Stimulated activated naive CD8-positive, alpha-beta T cell treated with anti-CD3 and anti-CD28 coated beads, Interleukin-15, Interleukin-2, amounts not matched to agents 100 ng/mL and 50 ng/mL, for 24 hours (primary cell): Measurements from ENCODE around the gene FRMD5.

Source experiments
- H3K27ac Mint-ChIP-seq: one replicate; pipeline ENCODE4 v1.8.0; 2021; ENCODE audit warnings: mild to moderate bottlenecking, mixed read lengths
- H3K27me3 Mint-ChIP-seq: one replicate; pipeline ENCODE4 v1.8.0; 2021; ENCODE audit warnings: mixed read lengths
- H3K36me3 Mint-ChIP-seq: one replicate; pipeline ENCODE4 v1.8.0; 2021; ENCODE audit warnings: low read depth, mixed read lengths
- H3K4me1 Mint-ChIP-seq: one replicate; pipeline ENCODE4 v1.8.0; 2021; ENCODE audit warnings: low read depth, mixed read lengths
- H3K4me3 Mint-ChIP-seq: one replicate; pipeline ENCODE4 v1.8.0; 2021; ENCODE audit warnings: mild to moderate bottlenecking, mixed read lengths
- H3K9me3 Mint-ChIP-seq: one replicate; pipeline ENCODE4 v1.8.0; 2021; ENCODE audit warnings: mixed read lengths

FRMD5 gene

DNA sequence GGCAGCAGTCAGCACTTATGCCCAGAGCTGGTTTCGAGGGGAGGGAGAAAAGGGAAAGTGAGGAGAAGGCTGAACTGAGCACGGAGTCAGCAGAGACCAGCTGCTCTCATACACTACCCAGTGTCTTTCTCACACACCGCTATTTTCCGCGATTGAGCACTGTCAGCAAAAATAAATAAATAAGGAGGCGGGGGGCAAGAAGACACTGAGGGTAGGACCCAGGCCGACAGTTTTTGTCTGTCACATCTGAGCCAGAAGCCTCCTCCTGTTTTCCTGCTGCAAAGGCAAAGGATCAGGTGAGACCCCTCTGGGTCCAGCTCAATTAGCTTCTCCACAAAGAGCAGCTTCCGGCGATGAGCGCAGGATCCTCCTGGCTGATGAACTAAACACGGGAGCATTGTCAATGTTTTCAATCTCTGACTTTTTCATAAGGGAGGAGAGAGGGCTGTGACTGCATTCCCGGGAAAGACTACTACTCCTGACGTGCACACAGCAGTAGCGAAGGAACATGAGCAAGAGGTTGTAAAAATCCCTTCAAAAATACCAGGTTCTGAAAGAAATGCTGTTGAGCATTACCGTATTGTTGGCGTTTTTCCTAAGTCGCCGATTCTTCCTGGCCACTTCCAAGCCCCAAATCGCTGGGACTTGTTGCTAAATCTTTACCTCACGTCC, 1.3 kb downstream of the FRMD5 start:
- Mint-ChIP-seq H3K36me3 (no peaks in the 10 kb centered on the region), H3K9me3 (no peaks in the 10 kb centered on the region), H3K27ac (no peak overlapping the region), H3K27me3 (peaks cover 62% of the 10 kb centered on the region), H3K4me1 (peaks cover 18% of the 10 kb centered on the region), H3K4me3 (peak overlapping the region; percentile 79)

DNA sequence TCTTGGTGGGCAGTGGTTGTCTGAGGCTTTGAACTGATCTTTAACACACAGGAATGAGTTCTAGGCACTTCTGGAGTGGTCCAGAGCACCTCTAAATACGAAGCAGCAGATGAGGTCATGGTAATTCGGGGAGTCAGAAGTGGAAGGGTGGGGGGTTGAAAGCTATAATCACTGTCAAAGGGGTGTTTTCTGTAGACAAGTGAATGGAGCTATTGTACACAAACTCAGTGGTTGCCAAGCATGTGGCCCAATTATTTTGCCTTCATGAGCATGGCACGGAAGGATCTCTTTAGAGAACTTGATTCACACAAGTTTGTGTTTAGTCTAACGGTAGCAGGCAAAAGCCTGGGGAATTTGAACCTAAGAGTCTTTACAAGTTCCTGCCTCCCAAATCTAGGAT, 6.3 kb downstream of the FRMD5 start:
- peaks cover 29% of the 10 kb centered on the region for H3K27me3 Mint-ChIP-seq
- H3K9me3 Mint-ChIP-seq = no peaks in the 10 kb centered on the region
- no peak overlapping the region for H3K27ac Mint-ChIP-seq
- no peak overlapping the region for H3K4me3 Mint-ChIP-seq
- H3K36me3 Mint-ChIP-seq = no peaks in the 10 kb centered on the region
- peaks cover 4% of the 10 kb centered on the region for H3K4me1 Mint-ChIP-seq

DNA sequence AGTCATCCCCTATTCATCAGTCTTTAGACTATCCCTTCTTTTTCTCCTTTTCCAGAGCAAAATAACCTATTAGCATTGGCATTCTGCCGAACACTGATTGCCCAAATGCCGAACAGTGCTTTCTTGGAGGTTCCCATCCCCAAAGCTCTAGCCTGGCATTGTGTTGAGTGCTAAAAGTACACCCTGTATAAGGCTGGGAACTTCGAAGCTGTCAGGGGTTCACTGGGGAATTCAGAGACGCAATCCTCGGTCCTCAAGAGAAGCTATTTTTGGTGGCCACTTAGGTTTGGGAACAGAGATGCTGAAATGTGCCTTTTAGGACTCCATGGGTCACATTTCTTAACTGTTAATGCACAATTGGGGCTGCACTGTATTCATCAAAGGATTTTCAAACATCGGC, 8.4 kb downstream of the FRMD5 start:
- peaks cover 11% of the 10 kb centered on the region for H3K27me3 Mint-ChIP-seq

DNA sequence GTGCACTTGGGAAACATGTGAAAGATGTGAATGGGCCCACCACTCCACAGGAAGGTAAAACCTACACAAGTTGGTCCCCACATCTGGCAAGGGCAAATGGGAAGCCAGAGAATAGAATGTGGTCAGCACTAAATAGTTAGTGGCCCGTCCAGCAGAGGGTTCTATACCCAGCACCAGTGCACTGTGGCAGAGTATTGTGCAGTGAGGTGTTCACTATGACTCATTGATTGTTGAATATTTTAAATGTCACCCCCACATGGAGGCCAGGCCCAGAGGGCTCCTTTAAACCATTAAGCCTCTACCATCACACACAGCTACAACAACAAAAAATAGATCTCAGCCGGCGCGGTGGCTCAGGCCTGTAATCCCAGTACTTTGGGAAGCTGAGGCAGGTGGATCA, 11.7 kb downstream of the FRMD5 start:
- no peaks in the 10 kb centered on the region for H3K9me3 Mint-ChIP-seq
- peaks cover 8% of the 10 kb centered on the region for H3K27me3 Mint-ChIP-seq
- H3K27ac Mint-ChIP-seq = no peak overlapping the region
- no peak overlapping the region for H3K4me3 Mint-ChIP-seq
- H3K36me3 Mint-ChIP-seq = no peaks in the 10 kb centered on the region
- no peaks in the 10 kb centered on the region for H3K4me1 Mint-ChIP-seq

More for the DNA sequence above, 8.4 kb downstream of the FRMD5 start:
- H3K9me3 Mint-ChIP-seq = no peaks in the 10 kb centered on the region
- no peak overlapping the region for H3K27ac Mint-ChIP-seq
- H3K4me3 Mint-ChIP-seq = no peak overlapping the region
- no peaks in the 10 kb centered on the region for H3K36me3 Mint-ChIP-seq
- no peaks in the 10 kb centered on the region for H3K4me1 Mint-ChIP-seq

DNA sequence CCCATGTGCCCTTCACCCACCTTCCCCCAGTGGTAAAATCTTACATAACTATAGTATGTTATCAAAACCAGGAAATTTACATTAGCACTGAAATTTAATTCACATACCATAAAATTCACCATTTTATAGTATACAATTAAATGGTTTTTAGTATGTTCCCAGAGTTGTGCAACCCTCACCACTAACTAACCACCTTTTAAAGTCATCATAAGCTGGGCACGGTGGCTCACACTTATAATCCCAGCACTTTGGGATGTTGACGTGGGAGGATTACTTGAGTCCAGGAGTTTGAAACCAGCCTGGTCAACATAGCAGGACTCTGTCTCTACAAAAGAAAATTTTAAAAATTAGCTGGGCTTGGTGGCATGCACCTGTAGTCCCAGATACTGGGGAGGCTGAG, 13.7 kb downstream of the FRMD5 start:
- Mint-ChIP-seq H3K27me3 (peaks cover 18% of the 10 kb centered on the region), H3K4me1 (no peaks in the 10 kb centered on the region), H3K36me3 (no peaks in the 10 kb centered on the region), H3K9me3 (no peaks in the 10 kb centered on the region), H3K4me3 (no peak overlapping the region), H3K27ac (no peak overlapping the region)

DNA sequence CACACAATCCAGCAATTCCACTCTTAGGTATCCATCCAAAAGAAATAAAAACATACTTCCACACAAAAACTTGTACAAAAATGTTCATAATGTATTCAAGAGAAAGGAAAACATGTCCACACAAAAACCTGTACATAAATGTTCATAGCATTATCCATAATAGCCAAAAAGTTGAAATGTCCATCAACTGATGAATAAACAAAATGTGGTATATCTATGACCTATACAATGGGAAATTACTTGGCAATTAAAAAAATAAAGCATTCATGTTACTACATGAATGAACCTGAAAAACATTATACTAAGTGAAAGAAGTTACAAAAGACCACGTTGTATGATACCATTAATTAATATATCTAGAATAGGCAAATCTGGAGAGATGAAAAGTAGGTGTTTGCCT, 17.9 kb downstream of the FRMD5 start:
- H3K9me3 Mint-ChIP-seq = no peaks in the 10 kb centered on the region
- no peak overlapping the region for H3K27ac Mint-ChIP-seq
- peaks cover 43% of the 10 kb centered on the region for H3K27me3 Mint-ChIP-seq
- H3K4me3 Mint-ChIP-seq = no peak overlapping the region
- no peaks in the 10 kb centered on the region for H3K36me3 Mint-ChIP-seq
- no peaks in the 10 kb centered on the region for H3K4me1 Mint-ChIP-seq

DNA sequence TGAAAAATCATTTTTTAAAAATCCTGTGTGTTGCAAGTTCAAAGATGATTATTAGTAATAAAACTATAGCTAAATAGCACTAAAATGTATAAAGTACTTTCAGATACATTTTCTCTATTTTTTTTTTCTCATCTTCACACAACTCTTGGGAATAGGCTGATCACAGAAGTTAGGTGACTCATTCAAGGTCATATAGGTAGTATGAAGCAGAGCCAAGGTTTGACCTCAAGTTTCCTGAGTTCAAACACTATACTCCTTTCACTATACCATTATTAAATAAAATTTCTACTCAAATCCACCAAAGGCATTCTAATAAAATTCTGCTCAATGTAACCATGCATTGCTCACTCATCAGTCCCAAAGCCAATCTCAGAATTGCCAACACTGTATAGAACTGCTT, 21.3 kb downstream of the FRMD5 start:
- no peak overlapping the region for H3K4me3 Mint-ChIP-seq
- peaks cover 41% of the 10 kb centered on the region for H3K27me3 Mint-ChIP-seq
- no peaks in the 10 kb centered on the region for H3K36me3 Mint-ChIP-seq
- no peaks in the 10 kb centered on the region for H3K4me1 Mint-ChIP-seq
- no peak overlapping the region for H3K27ac Mint-ChIP-seq
- no peaks in the 10 kb centered on the region for H3K9me3 Mint-ChIP-seq

DNA sequence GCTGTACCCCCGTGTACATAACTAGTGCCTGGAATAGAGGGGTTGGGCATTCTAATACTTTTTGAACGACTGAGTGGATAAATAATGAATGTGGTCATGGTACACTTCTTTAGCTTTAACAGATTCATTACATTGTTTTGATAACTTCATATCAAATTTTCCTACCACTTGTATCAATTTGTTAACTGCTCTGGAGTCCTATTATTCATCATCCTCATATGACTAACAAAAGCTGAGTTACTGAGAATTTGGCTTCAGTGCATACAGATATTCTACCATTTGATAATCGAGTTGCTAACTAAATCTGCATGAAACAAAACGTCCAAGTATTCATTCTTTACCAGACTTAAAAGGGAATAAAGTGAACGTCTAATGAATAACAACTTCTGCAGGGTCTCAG, 31.7 kb downstream of the FRMD5 start:
- H3K4me3 Mint-ChIP-seq = no peak overlapping the region
- no peaks in the 10 kb centered on the region for H3K9me3 Mint-ChIP-seq
- no peak overlapping the region for H3K27ac Mint-ChIP-seq
- peaks cover 24% of the 10 kb centered on the region for H3K27me3 Mint-ChIP-seq
- H3K4me1 Mint-ChIP-seq = no peaks in the 10 kb centered on the region
- H3K36me3 Mint-ChIP-seq = no peaks in the 10 kb centered on the region

DNA sequence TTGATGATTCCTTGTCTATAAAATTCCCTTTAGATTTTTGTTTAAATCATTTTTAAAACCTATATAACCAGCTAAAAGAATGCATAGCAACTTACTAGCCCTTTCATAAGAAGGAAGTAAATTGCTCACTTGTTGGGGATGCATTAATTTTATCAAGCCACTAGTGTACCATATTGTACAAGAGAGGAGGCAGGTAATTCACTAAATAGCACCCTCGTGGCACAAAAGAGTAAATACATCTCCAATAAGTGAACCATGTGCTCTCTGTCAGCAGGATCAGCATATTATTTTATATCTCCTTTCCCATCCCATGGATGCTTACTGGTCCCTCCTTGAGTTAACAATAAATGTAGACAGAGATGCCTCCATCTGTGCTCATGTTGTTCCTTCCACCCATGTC, 34.3 kb downstream of the FRMD5 start:
- no peaks in the 10 kb centered on the region for H3K36me3 Mint-ChIP-seq
- peaks cover 29% of the 10 kb centered on the region for H3K27me3 Mint-ChIP-seq
- no peaks in the 10 kb centered on the region for H3K9me3 Mint-ChIP-seq
- no peak overlapping the region for H3K4me3 Mint-ChIP-seq
- no peak overlapping the region for H3K27ac Mint-ChIP-seq
- no peaks in the 10 kb centered on the region for H3K4me1 Mint-ChIP-seq

DNA sequence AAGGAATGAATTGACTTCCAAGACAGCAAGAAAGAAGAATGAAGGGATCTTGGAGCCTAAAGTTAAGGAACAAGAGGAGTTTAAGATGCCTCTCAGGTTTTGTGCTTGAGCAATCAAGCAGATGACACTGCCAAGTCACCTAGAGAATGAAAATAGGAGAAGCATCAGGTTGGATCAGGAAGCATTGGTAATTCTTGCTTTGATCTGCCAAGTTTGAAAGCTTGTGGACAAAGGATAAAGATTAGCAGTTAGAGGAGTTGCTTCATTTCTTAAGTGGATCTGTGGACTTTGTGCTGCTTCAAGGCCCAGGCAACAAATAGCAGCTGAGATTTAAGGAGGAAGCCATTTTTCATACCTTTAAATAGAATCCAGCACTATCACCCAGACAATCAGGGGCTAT, 35.6 kb downstream of the FRMD5 start:
- Mint-ChIP-seq H3K27me3 (peaks cover 33% of the 10 kb centered on the region), H3K4me1 (no peaks in the 10 kb centered on the region), H3K36me3 (no peaks in the 10 kb centered on the region), H3K4me3 (no peak overlapping the region), H3K27ac (no peak overlapping the region), H3K9me3 (no peaks in the 10 kb centered on the region)

DNA sequence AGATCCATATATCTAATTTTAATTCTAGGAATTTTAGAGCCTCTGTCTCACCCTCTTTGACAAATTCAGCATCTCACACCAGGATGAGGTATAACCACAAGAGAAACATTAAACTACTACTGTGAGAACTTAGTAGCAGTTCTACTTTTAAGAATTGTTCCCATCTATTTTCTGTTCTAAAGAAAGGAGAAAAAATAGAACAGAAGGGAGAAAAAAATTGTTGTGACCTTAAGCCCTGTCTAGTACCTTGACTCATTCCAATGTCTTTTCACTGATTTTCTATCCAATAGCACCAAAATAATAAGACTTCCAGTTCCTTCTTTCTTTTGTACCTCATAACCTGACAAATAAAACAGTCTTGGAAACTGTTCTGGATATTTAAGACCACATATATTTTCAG, 37.0 kb downstream of the FRMD5 start:
- Mint-ChIP-seq H3K36me3 (no peaks in the 10 kb centered on the region), H3K4me3 (no peak overlapping the region), H3K9me3 (no peaks in the 10 kb centered on the region), H3K27me3 (peaks cover 38% of the 10 kb centered on the region), H3K27ac (no peak overlapping the region), H3K4me1 (no peaks in the 10 kb centered on the region)

DNA sequence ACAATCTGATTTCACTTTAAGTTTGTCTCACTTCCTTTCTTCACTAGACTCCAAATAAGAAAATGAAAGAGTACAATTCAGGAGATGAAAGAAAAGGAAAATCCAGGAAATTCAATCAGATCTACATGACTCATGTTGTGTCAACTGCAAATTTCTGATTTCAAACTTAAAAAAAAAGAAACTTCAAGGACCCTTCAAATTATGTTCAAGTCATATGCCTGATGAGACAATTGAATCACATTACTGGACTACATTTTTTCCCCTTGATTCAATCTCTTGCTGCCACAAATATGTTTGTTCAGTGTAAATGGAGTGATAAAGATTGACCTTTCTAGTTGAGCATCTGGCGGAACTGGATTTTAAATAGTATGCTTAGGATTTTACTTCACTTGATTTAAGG, 37.4 kb downstream of the FRMD5 start:
- Mint-ChIP-seq H3K36me3 (no peaks in the 10 kb centered on the region), H3K4me3 (no peak overlapping the region), H3K4me1 (no peaks in the 10 kb centered on the region), H3K27ac (no peak overlapping the region), H3K27me3 (peaks cover 40% of the 10 kb centered on the region), H3K9me3 (no peaks in the 10 kb centered on the region)

DNA sequence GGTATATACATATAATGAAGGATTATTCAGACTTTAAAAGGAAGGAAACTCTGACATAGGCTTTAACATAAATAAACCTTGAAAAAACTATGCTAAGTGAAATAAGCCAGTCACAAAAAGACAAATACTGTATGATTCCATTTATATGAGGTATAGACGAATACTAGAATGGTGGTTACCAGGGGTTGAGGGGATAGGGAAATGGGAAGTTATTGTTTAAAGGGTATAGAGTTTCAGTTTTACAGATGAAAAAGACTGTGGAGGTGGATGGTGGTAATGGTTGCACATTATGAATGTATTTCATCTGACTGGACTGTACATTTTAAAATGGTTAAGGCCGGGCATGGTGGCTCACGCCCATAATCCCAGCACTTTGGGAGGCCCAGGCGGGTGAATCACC, 41.7 kb downstream of the FRMD5 start:
- Mint-ChIP-seq H3K9me3 (no peaks in the 10 kb centered on the region), H3K4me1 (no peaks in the 10 kb centered on the region), H3K27me3 (peaks cover 37% of the 10 kb centered on the region), H3K27ac (no peak overlapping the region), H3K36me3 (no peaks in the 10 kb centered on the region), H3K4me3 (no peak overlapping the region)

DNA sequence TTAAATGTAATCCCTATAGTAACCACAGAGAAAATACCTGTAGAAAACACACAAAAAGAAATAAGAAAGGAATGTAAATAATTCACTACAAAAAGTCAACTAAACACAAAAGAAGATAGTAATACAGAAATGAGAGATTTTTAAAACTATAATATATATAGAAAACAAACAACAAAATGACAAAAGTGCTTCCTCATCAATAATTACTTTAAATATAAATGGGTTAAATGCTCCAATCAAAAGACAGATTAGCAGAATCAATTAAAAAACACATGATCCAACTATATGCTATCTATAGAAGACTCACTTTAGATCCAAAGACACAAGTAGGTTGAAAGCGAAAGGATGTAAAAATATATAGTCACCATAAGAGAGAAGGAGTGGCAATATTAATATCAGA, 45.8 kb downstream of the FRMD5 start:
- Mint-ChIP-seq H3K27ac (no peak overlapping the region), H3K4me3 (no peak overlapping the region), H3K27me3 (peaks cover 40% of the 10 kb centered on the region), H3K36me3 (no peaks in the 10 kb centered on the region), H3K4me1 (no peaks in the 10 kb centered on the region), H3K9me3 (no peaks in the 10 kb centered on the region)

DNA sequence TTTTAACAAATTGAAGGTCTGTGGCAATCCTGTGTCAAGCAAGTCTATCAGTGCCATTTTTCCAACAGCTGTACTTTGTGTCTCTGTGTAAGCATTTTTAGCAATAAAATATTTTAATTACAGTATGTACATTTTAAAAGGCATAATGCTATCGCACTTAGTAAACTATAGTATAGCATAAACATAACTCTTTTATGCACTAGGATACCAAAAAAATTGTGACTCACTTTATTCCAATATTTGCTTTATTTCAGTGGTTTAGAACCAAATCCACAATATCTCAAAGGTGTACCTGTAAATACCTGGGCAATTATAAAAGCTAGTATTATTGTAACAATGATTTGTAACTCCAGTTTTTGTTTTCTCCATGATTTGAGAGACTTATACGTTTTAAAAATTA, 46.5 kb downstream of the FRMD5 start:
- H3K36me3 Mint-ChIP-seq = no peaks in the 10 kb centered on the region
- H3K27me3 Mint-ChIP-seq = peaks cover 39% of the 10 kb centered on the region
- H3K9me3 Mint-ChIP-seq = no peaks in the 10 kb centered on the region
- no peak overlapping the region for H3K27ac Mint-ChIP-seq
- H3K4me1 Mint-ChIP-seq = no peaks in the 10 kb centered on the region
- no peak overlapping the region for H3K4me3 Mint-ChIP-seq

DNA sequence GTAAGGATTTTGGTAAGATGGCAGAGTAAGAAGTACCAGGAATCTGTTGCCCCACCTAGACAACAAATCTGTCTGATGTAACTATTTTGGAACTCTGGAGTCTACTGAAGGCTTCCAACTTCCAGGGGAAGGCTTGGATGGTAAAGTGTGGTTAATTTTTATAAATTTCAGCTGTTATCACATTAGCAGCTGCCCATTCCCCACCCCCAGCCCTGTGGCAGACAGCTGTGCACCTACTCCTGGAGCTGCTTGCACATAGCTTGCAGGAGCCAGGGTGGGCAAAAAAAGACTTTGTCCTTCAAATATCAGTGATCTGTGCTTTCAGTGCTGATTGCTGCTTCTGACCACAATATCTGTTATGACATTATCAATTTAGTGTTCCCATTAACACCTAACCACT, 47.4 kb downstream of the FRMD5 start:
- H3K27ac Mint-ChIP-seq = no peak overlapping the region
- H3K4me3 Mint-ChIP-seq = no peak overlapping the region
- H3K36me3 Mint-ChIP-seq = no peaks in the 10 kb centered on the region
- H3K9me3 Mint-ChIP-seq = no peaks in the 10 kb centered on the region
- H3K27me3 Mint-ChIP-seq = peaks cover 31% of the 10 kb centered on the region
- H3K4me1 Mint-ChIP-seq = no peaks in the 10 kb centered on the region
